HepG2 (cell line): ENCODE measurements around the gene MLXIPL. TPM values are rescaled to one million over a fixed set of nuclear protein-coding genes. Genes with fewer than 3 reads are reported as not detected.
A peak's percentile ranks its signal among the peaks of the same experiment; 100 is the strongest.

Experiments
- CBFB ChIP-seq: sonication (generic); formaldehyde crosslinking; IDR thresholded peaks from 2 replicates; pipeline ENCODE4 v1.4.0; 2020; ENCODE audit warnings: missing genetic modification reagents
- CBX2 ChIP-seq, 2 experiments: fragments of 200-600 bp in 1 of 2; sonication (generic); formaldehyde crosslinking in 1 of 2; IDR thresholded peaks; 2 replicates each; pipeline versions ENCODE4 v1.7.0 to v1.8.1; 2018 to 2022; ENCODE audit warnings: low read depth in 2 of 2, low read length in 1 of 2, mild to moderate bottlenecking in 1 of 2, missing genetic modification reagents in 1 of 2
- ETV6 ChIP-seq: sonication (generic); formaldehyde crosslinking; conservative IDR thresholded peaks from 2 replicates; pipeline ENCODE4 v1.4.0; 2020; ENCODE audit warnings: missing genetic modification reagents
- FIP1L1 ChIP-seq: fragments of 200-400 bp; formaldehyde crosslinking; IDR thresholded peaks from 2 replicates; pipeline ENCODE4 v1.6.1; 2018; ENCODE audit warnings: low read depth, mild to moderate bottlenecking, low read length, moderate library complexity, borderline replicate concordance; ENCODE audit not compliant: insufficient read depth
- MTF2 ChIP-seq: sonication (generic); formaldehyde crosslinking; IDR thresholded peaks from 2 replicates; pipeline ENCODE4 v1.5.0; 2020; ENCODE audit warnings: missing genetic modification reagents, borderline replicate concordance
- POLR2A ChIP-seq, 2 experiments: IDR thresholded peaks; 2 replicates each; pipeline ENCODE4 v1.6.1; 2011; ENCODE audit warnings: low read depth in 2 of 2, low read length in 2 of 2, mild to moderate bottlenecking in 1 of 2, moderate library complexity in 1 of 2; ENCODE audit not compliant: insufficient read depth in 1 of 2
- RAD51 ChIP-seq: fragments of 450-650 bp; IDR thresholded peaks from 2 replicates; pipeline ENCODE4 v1.6.1; 2016; ENCODE audit warnings: borderline replicate concordance
- SALL2 ChIP-seq: sonication (generic); formaldehyde crosslinking; IDR thresholded peaks from 2 replicates; pipeline ENCODE4 v1.8.1; 2023; ENCODE audit warnings: mild to moderate bottlenecking, missing genetic modification reagents, inconsistent platforms
- SMYD3 ChIP-seq: sonication (generic); formaldehyde crosslinking; IDR thresholded peaks from 2 replicates; pipeline ENCODE4 v1.8.1; 2023; ENCODE audit warnings: mild to moderate bottlenecking, missing genetic modification reagents
- SP2 ChIP-seq: sonication (generic); formaldehyde crosslinking; IDR thresholded peaks from 2 replicates; pipeline ENCODE4 v1.5.1; 2020; ENCODE audit warnings: mild to moderate bottlenecking, missing genetic modification reagents
- THYN1 ChIP-seq: sonication (generic); formaldehyde crosslinking; IDR thresholded peaks from 2 replicates; pipeline ENCODE4 v1.8.1; 2023; ENCODE audit warnings: low read depth, mild to moderate bottlenecking, moderate library complexity, missing genetic modification reagents, borderline replicate concordance
- ZFYVE20 ChIP-seq: sonication (generic); formaldehyde crosslinking; IDR thresholded peaks from 2 replicates; pipeline ENCODE4 v1.8.0; 2023; ENCODE audit warnings: low read depth, mild to moderate bottlenecking, moderate library complexity, missing genetic modification reagents, borderline replicate concordance
- polyA plus RNA-seq, 8 experiments: library from polyadenylated mRNA; depleted of rRNA in 3 of 8; stranded (reverse) in 7 of 8; unstranded in 1 of 8; fragments of >200 nt; fragmentation: Illumina TruSeq in 4 of 8; extraction: Trizol in 4 of 8; gene quantifications; 2 replicates each; pipeline versions ENCODE4 v1.2.1 to v1.2.3, GENCODE V29; 2011 to 2016; ENCODE audit warnings: low read depth in 4 of 8, missing spikeins in 1 of 8, mixed read lengths in 1 of 8; ENCODE audit not compliant: insufficient read depth in 1 of 8
- total RNA-seq, 5 experiments: library from RNA; depleted of rRNA; stranded (reverse); fragments of >200 nt; fragmentation: Illumina TruSeq; extraction: Trizol; gene quantifications; 2 replicates each; pipeline ENCODE4 v1.2.3, GENCODE V29; 2016; ENCODE audit warnings: low read depth in 1 of 5
- TF ChIP-seq, protein P1 (sequence below): sonication (generic); formaldehyde crosslinking; IDR thresholded peaks from 2 replicates; pipeline ENCODE4 v1.5.0; 2020; ENCODE audit warnings: mild to moderate bottlenecking, missing genetic modification reagents
- TF ChIP-seq, protein P2 (sequence below): sonication (generic); formaldehyde crosslinking; IDR thresholded peaks from 2 replicates; pipeline ENCODE4 v1.9.0; 2021; ENCODE audit warnings: missing genetic modification reagents, borderline replicate concordance

The MLXIPL gene
- total and polyA plus RNA-seq, 2 of the 13 experiments (the other 11 are each of a cell fraction or from before 2014, with no cell fraction given): 51.6 to 60.1 TPM

DNA sequence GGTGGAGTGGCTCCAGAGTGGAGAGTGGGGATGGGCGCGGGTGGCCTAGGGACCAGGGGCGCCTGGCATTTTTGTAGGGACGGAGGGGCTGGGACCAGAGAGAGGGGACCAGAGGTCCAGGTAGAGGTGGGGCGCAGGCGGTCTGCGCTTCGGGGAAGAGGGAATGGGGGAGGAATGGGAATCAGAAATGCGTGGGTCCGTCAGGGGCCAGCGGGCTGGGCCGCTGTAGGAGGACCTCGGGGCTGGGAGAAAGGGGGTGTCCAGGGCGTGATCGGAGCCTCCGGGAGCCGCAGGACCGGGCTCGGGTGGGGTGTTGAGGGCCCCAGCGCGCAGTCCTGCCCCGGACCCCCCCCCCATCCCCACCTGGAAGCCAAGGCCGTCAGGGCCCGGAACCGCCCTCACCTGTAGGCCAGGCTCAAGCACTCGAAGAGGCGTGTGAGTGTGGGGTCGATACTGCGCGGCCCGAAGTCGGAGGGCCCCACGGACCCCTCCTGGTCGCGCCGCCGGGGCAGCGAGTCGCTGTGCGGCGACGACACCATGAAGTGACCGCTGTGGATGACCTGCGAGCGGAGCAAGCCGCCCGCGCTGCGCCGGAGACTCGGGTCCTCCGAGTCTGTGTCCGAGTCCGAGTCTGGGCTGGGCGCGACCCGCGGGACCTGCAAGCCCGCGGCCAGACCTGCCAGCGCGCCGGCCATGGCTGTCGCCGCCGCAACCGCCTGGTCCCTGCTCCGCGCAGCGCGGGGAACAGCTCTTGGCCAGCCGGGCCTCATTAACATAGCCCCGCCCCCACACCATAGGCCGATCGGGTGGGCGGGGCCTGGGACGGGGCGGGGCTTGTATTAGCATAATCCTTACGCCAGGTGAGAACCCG lies at the start of gene MLXIPL (continued):
- TF ChIP-seq, protein P1, sequence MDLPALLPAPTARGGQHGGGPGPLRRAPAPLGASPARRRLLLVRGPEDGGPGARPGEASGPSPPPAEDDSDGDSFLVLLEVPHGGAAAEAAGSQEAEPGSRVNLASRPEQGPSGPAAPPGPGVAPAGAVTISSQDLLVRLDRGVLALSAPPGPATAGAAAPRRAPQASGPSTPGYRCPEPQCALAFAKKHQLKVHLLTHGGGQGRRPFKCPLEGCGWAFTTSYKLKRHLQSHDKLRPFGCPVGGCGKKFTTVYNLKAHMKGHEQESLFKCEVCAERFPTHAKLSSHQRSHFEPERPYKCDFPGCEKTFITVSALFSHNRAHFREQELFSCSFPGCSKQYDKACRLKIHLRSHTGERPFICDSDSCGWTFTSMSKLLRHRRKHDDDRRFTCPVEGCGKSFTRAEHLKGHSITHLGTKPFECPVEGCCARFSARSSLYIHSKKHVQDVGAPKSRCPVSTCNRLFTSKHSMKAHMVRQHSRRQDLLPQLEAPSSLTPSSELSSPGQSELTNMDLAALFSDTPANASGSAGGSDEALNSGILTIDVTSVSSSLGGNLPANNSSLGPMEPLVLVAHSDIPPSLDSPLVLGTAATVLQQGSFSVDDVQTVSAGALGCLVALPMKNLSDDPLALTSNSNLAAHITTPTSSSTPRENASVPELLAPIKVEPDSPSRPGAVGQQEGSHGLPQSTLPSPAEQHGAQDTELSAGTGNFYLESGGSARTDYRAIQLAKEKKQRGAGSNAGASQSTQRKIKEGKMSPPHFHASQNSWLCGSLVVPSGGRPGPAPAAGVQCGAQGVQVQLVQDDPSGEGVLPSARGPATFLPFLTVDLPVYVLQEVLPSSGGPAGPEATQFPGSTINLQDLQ: peak; percentile 21; the same call in 1 of the 2 replicates
- TF ChIP-seq ETV6 (CRISPR knock-in tag): peak; percentile 77
- TF ChIP-seq, protein P2, sequence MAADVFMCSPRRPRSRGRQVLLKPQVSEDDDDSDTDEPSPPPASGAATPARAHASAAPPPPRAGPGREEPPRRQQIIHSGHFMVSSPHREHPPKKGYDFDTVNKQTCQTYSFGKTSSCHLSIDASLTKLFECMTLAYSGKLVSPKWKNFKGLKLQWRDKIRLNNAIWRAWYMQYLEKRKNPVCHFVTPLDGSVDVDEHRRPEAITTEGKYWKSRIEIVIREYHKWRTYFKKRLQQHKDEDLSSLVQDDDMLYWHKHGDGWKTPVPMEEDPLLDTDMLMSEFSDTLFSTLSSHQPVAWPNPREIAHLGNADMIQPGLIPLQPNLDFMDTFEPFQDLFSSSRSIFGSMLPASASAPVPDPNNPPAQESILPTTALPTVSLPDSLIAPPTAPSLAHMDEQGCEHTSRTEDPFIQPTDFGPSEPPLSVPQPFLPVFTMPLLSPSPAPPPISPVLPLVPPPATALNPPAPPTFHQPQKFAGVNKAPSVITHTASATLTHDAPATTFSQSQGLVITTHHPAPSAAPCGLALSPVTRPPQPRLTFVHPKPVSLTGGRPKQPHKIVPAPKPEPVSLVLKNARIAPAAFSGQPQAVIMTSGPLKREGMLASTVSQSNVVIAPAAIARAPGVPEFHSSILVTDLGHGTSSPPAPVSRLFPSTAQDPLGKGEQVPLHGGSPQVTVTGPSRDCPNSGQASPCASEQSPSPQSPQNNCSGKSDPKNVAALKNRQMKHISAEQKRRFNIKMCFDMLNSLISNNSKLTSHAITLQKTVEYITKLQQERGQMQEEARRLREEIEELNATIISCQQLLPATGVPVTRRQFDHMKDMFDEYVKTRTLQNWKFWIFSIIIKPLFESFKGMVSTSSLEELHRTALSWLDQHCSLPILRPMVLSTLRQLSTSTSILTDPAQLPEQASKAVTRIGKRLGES (CRISPR knock-in tag): 0 out of 2 replicates have a peak, but pooled peaks have one; percentile 56
- TF ChIP-seq THYN1 (CRISPR knock-in tag): no peak
- TF ChIP-seq RAD51: no peak
- no peak for TF ChIP-seq CBX2 (IDR thresholded peaks at IDR 0.05; ENCODE audit: low read depth, low read length)
- 0 out of 2 replicates have a peak, but pooled peaks have one; percentile 41 for TF ChIP-seq CBX2 (CRISPR knock-in tag; IDR thresholded peaks at IDR 0.05; ENCODE audit: low read depth)
- TF ChIP-seq CBFB (CRISPR knock-in tag): peak; percentile 67; the same call in 1 of the 2 replicates
- TF ChIP-seq ZFYVE20 (CRISPR knock-in tag): peak; percentile 82; the same call in 1 of the 2 replicates
- no peak for TF ChIP-seq SP2 (CRISPR knock-in tag)
- TF ChIP-seq MTF2 (CRISPR knock-in tag): no peak
- peak; percentile 96 to 99 for TF ChIP-seq POLR2A (IDR thresholded peaks at IDR 0.05; ENCODE audit: insufficient read depth in 1 of 2, low read depth in 2 of 2, low read length in 2 of 2)
- TF ChIP-seq SMYD3 (CRISPR knock-in tag): no peak
- peak; percentile 74 for TF ChIP-seq SALL2
- TF ChIP-seq FIP1L1: no peak
